Measurements from ENCODE around the gene FHIT. TPM values are rescaled to one million over a fixed set of nuclear protein-coding genes. Genes with fewer than 3 reads are reported as not detected.

The FHIT gene
- total RNA-seq, 2 experiments from 2014 or later, result 6.5 to 9.0 TPM

GRCh38 chr3:60729056-60729455 is 522.2 kb downstream of the FHIT start:
- no peak overlapping the region for H3K4me3 Mint-ChIP-seq
- H3K9me3 Mint-ChIP-seq (ENCODE audit: low read depth), result peaks cover 10% of the 10 kb centered on the region
- no peak overlapping the region for H3K27ac Mint-ChIP-seq
- DNase-seq (no peak), ATAC-seq (no peak)
- CTCF ChIA-PET, result no interaction called here
- H3K36me3 Mint-ChIP-seq, result no peaks in the 10 kb centered on the region
- H3K4me1 Mint-ChIP-seq, result no peaks in the 10 kb centered on the region
- no peaks in the 10 kb centered on the region for H3K27me3 Mint-ChIP-seq

- no peak overlapping the region for H3K4me3 Mint-ChIP-seq
- ATAC-seq (no peak), DNase-seq (no peak)
- no peak overlapping the region for H3K27ac Mint-ChIP-seq
- no peaks in the 10 kb centered on the region for H3K27me3 Mint-ChIP-seq
- CTCF ChIA-PET, result no interaction called here
- no peaks in the 10 kb centered on the region for H3K36me3 Mint-ChIP-seq
- H3K9me3 Mint-ChIP-seq (ENCODE audit: low read depth), result peaks cover 7% of the 10 kb centered on the region
- no peaks in the 10 kb centered on the region for H3K4me1 Mint-ChIP-seq
These were observed 523.2 kb downstream of the FHIT start for GRCh38 chr3:60728006-60728405.

GRCh38 chr3:60720736-60721135 is 530.5 kb downstream of the FHIT start:
- CTCF ChIA-PET, result no interaction called here
- H3K36me3 Mint-ChIP-seq, result no peaks in the 10 kb centered on the region
- no peak overlapping the region for H3K27ac Mint-ChIP-seq
- H3K27me3 Mint-ChIP-seq, result no peaks in the 10 kb centered on the region
- DNase-seq (no peak), ATAC-seq (no peak)
- no peaks in the 10 kb centered on the region for H3K9me3 Mint-ChIP-seq (ENCODE audit: low read depth)
- H3K4me1 Mint-ChIP-seq, result no peaks in the 10 kb centered on the region
- H3K4me3 Mint-ChIP-seq, result no peak overlapping the region

- no peak overlapping the region for H3K4me3 Mint-ChIP-seq
- no peak for ATAC-seq
- no peaks in the 10 kb centered on the region for H3K36me3 Mint-ChIP-seq
- peaks cover under 1% of the 10 kb centered on the region for H3K9me3 Mint-ChIP-seq (ENCODE audit: low read depth)
- CTCF ChIA-PET, result no interaction called here
- no peak overlapping the region for H3K27ac Mint-ChIP-seq
- DNase-seq, result no peak
- no peaks in the 10 kb centered on the region for H3K4me1 Mint-ChIP-seq
- no peaks in the 10 kb centered on the region for H3K27me3 Mint-ChIP-seq
These were observed 534.7 kb downstream of the FHIT start for GRCh38 chr3:60716573-60716972.

- Mint-ChIP-seq H3K36me3 (no peaks in the 10 kb centered on the region), H3K27me3 (no peaks in the 10 kb centered on the region), H3K4me1 (no peaks in the 10 kb centered on the region), H3K9me3 (ENCODE audit: low read depth) (peaks cover 4% of the 10 kb centered on the region), H3K27ac (no peak overlapping the region), H3K4me3 (no peak overlapping the region)
- no peak for DNase-seq
- CTCF ChIA-PET, result no interaction called here
- ATAC-seq, result no peak
These were observed 542.9 kb downstream of the FHIT start for GRCh38 chr3:60708191-60708975.

GRCh38 chr3:60707452-60708020 is 543.7 kb downstream of the FHIT start:
- Mint-ChIP-seq H3K36me3 (no peaks in the 10 kb centered on the region), H3K27me3 (no peaks in the 10 kb centered on the region)

GRCh38 chr3:60703956-60704736 is 547.1 kb downstream of the FHIT start:
- Mint-ChIP-seq H3K27me3 (no peaks in the 10 kb centered on the region), H3K36me3 (no peaks in the 10 kb centered on the region), H3K4me1 (no peaks in the 10 kb centered on the region), H3K4me3 (no peak overlapping the region), H3K9me3 (ENCODE audit: low read depth) (peaks cover 2% of the 10 kb centered on the region), H3K27ac (no peak overlapping the region)
- ATAC-seq (no peak), DNase-seq (no peak)
- CTCF ChIA-PET, result no interaction called here

More at GRCh38 chr3:60707452-60708020, 543.7 kb downstream of the FHIT start:
- no peak for DNase-seq
- ATAC-seq, result no peak
- CTCF ChIA-PET, result no interaction called here
- Mint-ChIP-seq H3K4me3 (no peak overlapping the region), H3K9me3 (ENCODE audit: low read depth) (peaks cover 6% of the 10 kb centered on the region), H3K4me1 (no peaks in the 10 kb centered on the region), H3K27ac (no peak overlapping the region)

GRCh38 chr3:60703008-60703407 is 548.2 kb downstream of the FHIT start:
- Mint-ChIP-seq H3K27ac (no peak overlapping the region), H3K4me1 (no peaks in the 10 kb centered on the region), H3K27me3 (no peaks in the 10 kb centered on the region), H3K36me3 (no peaks in the 10 kb centered on the region), H3K4me3 (no peak overlapping the region), H3K9me3 (ENCODE audit: low read depth) (peaks cover 2% of the 10 kb centered on the region)
- no peak for ATAC-seq
- no peak for DNase-seq
- CTCF ChIA-PET, result no interaction called here

GRCh38 chr3:60698117-60698516 is 553.1 kb downstream of the FHIT start:
- Mint-ChIP-seq H3K9me3 (ENCODE audit: low read depth) (peaks cover 2% of the 10 kb centered on the region), H3K27ac (no peak overlapping the region), H3K27me3 (no peaks in the 10 kb centered on the region), H3K4me3 (no peak overlapping the region), H3K36me3 (no peaks in the 10 kb centered on the region), H3K4me1 (no peaks in the 10 kb centered on the region)
- CTCF ChIA-PET, result no interaction called here
- no peak for ATAC-seq
- no peak for DNase-seq

- DNase-seq (no peak), ATAC-seq (no peak)
- CTCF ChIA-PET, result no interaction called here
- Mint-ChIP-seq H3K27ac (no peak overlapping the region), H3K4me1 (no peaks in the 10 kb centered on the region), H3K4me3 (no peak overlapping the region), H3K27me3 (no peaks in the 10 kb centered on the region), H3K36me3 (no peaks in the 10 kb centered on the region), H3K9me3 (ENCODE audit: low read depth) (no peaks in the 10 kb centered on the region)
These were observed 554.1 kb downstream of the FHIT start for GRCh38 chr3:60697132-60697531.

GRCh38 chr3:60696428-60697125 is 554.7 kb downstream of the FHIT start:
- DNase-seq (no peak), ATAC-seq (no peak)
- CTCF ChIA-PET, result no interaction called here
- Mint-ChIP-seq H3K4me3 (no peak overlapping the region), H3K9me3 (ENCODE audit: low read depth) (no peaks in the 10 kb centered on the region), H3K4me1 (no peaks in the 10 kb centered on the region), H3K27me3 (no peaks in the 10 kb centered on the region), H3K27ac (no peak overlapping the region), H3K36me3 (no peaks in the 10 kb centered on the region)

GRCh38 chr3:60675424-60675823 is 575.8 kb downstream of the FHIT start:
- CTCF ChIA-PET, result no interaction called here
- H3K4me1 Mint-ChIP-seq, result no peaks in the 10 kb centered on the region
- no peaks in the 10 kb centered on the region for H3K36me3 Mint-ChIP-seq
- H3K9me3 Mint-ChIP-seq (ENCODE audit: low read depth), result peaks cover 4% of the 10 kb centered on the region
- H3K27me3 Mint-ChIP-seq, result no peaks in the 10 kb centered on the region
- no peak overlapping the region for H3K4me3 Mint-ChIP-seq
- DNase-seq, result no peak
- ATAC-seq, result no peak
- no peak overlapping the region for H3K27ac Mint-ChIP-seq

GRCh38 chr3:60674870-60675269 is 576.4 kb downstream of the FHIT start:
- no peak overlapping the region for H3K27ac Mint-ChIP-seq
- peaks cover 4% of the 10 kb centered on the region for H3K9me3 Mint-ChIP-seq (ENCODE audit: low read depth)
- no peak for ATAC-seq
- no peaks in the 10 kb centered on the region for H3K36me3 Mint-ChIP-seq
- H3K4me3 Mint-ChIP-seq, result no peak overlapping the region
- no peak for DNase-seq
- H3K27me3 Mint-ChIP-seq, result no peaks in the 10 kb centered on the region
- CTCF ChIA-PET, result no interaction called here
- no peaks in the 10 kb centered on the region for H3K4me1 Mint-ChIP-seq
